ENCODE measurements around the gene ADCY3.

- TF ChIP-seq EZH2 (IDR thresholded peaks at IDR 0.05; ENCODE audit: low read length) (no peak), CTCF (optimal IDR thresholded peaks at IDR 0.05 in 1 of 3, IDR thresholded peaks at IDR 0.05 in 1 of 3, conservative IDR thresholded peaks at IDR 0.05 in 1 of 3; ENCODE audit: extremely low read depth in 1 of 3, insufficient read depth in 2 of 3, low read length in 3 of 3) (no peak)
Measured at GRCh38 chr2:24871852-24872333, 48.1 kb downstream of the ADCY3 start.

All from keratinocyte (primary cell).